HG02610 (cell line): Measurements from ENCODE around the gene RERG.
"Not testable (repeated sequence)": the region's sequence is repeated elsewhere in the genome, so short reads cannot be mapped to it uniquely, and the experiment has no call there.

Experiments
- ATAC-seq: cut with Tn5 transposase; IDR thresholded peaks from one replicate; pipeline ENCODE4 v1.9.1; 2021; ENCODE audit warnings: mild to moderate bottlenecking, moderate library complexity; ENCODE audit not compliant: unreplicated experiment

The RERG gene

DNA sequence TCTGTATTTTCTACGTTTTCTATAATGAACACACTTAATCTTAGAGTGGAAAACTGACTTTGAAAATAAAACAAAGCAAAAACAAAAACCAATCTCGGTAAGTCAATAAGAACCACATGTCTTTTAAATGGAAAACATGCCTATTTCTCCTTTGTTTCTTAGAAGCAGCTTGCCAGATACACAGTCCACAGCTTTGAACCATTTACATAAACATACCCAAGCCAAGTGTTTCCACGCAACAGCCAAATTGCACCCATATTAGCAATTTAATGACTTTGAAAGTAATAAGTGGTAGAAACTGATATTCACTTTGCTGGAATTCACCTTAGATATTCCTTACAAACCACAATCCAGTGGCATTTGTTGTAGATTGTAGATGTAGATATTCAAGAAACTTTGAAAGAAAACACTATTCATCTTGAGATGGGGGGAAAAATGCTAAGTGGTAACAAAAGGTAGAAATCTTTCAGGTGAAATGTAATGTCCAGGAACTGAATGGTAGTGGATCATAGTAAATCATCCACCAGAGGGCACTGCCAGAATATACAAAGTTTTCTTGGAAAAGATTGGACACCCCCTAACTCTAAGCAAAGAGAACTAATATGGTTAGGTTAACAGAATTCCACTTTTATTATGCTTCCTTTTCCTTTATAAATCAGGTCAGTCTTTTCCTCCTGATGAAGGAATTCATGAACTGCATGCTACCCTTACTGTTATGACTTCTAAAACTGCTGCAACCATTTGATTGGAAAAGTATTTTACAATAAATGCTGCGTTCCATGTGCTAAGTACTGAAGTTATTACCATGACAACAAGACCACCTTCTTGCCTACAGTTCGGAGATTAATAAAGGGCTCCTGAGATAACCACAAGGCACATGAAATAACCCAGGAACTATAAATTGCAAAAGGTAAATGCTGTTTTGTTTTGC lies 69.8 kb downstream of the RERG start:
- ATAC-seq = no peak

GRCh38 chr12:15146585-15146984 lies 74.6 kb downstream of the RERG start:
- no peak for ATAC-seq

DNA sequence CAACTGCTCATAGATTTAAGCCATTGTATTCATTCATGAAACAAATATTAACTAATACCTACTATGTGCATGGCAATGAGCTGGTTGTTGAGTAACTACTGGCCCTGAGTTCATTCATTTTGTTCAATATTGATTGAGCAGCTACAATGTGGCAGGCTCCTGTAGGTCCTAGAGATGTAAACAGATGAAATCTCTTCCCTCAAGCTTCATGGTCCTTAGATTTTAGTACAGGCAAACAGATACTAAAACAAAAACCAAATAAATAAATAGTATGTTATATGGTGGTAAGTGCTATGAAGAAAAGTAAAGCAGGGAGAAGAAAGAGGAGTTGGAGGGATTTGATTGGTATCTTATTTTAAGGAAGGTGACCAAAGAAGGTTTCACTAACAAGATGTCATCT lies 77.8 kb downstream of the RERG start:
- ATAC-seq = no peak

- ATAC-seq = no peak
Observed at GRCh38 chr12:15142711-15143110, 78.5 kb downstream of the RERG start.

DNA sequence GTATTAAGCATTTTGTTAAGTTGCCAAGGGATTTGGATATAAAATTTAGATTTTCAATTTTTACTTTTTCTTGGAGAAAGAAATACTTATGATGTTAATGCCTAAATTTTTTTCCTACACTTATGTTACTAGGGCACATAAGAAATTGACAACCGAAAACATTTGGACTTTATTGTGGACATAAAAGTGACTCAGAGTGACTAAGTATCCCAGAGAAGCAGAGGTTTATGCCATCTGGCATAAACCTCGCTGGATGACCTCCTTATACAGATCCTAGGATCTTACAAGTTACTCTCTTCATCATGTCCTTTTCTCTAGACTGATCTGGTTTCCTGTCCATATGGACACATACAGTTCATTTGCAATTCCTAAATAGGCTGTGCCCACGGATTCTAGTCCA lies 89.8 kb downstream of the RERG start:
- no peak for ATAC-seq

DNA sequence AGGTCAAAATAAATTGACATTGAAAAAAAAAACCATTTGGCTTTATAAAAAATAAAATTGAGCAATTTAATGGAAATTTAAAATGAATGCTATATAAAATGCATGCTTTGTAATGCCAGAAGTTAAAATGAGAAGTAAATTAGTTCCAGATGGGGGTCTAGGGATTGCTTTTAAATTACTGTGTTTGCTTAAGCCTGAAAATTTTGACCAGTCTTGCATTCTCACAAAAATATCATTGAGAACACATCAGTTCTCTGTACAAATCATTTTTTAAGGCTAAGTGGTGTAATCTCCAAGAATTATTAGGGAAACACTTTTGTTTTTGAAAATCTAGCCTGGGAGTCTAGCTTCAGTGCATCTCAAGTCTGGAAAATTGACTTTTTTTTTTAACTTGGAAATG lies 90.7 kb downstream of the RERG start:
- no peak for ATAC-seq

DNA sequence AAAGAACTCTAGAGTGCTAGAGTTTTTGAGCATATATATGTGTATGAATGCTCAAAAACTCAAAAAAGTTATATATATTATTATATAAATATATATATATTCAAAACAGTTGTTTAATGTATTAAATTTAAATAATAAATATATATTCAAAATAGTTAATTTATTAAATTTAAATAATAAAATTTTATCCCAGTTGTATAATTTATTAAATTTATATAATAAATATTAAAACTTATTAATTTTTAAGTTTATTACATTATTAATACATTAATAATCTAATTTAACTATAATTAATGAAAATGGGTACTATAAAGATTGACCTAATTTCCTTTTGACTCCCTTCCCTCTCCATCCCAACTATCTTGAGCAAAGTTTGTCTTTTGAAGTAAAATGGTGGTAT lies 97.8 kb downstream of the RERG start:
- ATAC-seq = no peak

- ATAC-seq = no peak
Observed at GRCh38 chr12:15122344-15122743, 98.9 kb downstream of the RERG start.

DNA sequence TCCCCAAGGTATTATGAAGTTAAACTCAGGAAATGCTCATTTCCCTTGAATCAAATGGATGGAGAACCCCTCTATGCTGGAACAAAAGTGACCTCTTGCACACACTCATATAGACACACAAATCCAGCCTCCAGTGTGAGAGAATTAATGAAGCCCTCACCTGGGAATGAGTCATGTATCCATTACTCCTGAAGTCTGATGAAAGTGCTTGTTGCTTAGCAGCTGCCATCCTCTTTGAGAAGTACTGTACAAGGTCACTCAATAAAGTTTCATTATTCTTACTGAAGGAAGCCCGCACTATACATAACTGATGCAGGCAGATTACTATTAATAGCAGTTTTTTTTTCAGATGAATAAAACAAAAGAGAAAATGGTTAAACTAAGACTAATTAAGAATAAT lies 102.3 kb downstream of the RERG start:
- no peak for ATAC-seq

- no peak for ATAC-seq
Observed at GRCh38 chr12:15116983-15117382, 104.2 kb downstream of the RERG start.

GRCh38 chr12:15116086-15116485 lies 105.1 kb downstream of the RERG start:
- no peak for ATAC-seq

- ATAC-seq = no peak
Observed at GRCh38 chr12:15115434-15115833, 105.8 kb downstream of the RERG start.

DNA sequence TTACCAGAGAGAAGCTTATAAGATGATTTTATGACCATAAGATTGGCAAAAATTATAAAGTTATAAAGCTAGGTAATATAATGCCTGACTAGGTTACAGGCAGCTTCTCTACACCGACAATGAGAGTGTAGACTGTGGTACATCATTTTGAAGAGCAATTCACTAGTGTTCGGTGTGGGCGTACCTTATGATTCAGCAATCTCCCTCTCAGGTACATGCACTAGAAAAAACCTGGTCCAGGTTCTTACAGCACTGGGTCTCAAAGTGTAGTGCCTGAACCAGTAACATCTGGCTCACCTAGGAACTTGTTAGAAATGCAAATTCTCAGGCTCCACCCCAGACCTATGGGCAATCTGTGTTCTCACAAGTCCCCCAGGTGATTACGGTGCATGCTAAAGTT lies 106.7 kb downstream of the RERG start:
- ATAC-seq = no peak

DNA sequence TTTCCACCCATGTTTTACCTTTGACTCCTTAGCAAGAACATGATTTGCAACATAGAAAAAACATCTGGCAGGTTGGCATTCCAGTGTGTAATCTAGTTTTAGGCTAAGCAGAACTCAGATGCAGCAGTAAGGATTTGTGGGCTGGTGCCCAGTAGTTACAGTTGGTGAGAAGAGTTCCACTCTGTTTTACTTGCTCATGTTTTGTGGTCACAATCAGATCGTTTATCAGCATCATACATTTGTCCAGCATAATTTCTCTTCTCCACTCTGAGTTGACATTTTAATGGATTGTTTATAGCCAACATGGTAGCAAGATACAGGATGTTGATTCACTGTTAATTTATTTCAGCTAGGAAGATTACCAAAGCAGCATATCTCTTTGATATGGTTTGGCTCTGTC lies 128.4 kb downstream of the RERG start:
- no peak for ATAC-seq

- no peak for ATAC-seq
Observed at GRCh38 chr12:15090441-15090840, 130.8 kb downstream of the RERG start.

- no peak for ATAC-seq
Observed at GRCh38 chr12:15088105-15088504, 133.1 kb downstream of the RERG start.

GRCh38 chr12:15077751-15078150 lies 143.5 kb downstream of the RERG start:
- not testable (repeated sequence) for ATAC-seq

- ATAC-seq = no peak
Observed at GRCh38 chr12:15074351-15074750, 146.9 kb downstream of the RERG start.

DNA sequence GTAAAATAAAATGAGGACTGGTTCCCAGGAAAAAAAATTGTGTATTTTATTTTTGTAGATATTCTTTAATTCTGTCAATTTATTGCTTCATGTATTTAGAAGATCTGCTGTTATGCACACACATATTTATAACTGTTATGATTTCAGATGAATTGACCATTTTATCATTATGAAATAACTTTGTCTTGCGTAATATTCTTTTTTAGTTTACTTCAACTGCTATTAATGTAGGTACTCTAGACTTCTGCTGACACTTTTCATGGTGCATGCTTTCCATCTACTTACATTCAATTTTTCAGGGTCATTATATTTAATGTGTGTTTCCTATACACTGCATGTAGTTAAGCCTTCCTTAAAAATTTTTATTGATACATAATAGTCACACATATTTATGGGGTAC lies 162.1 kb downstream of the RERG start:
- ATAC-seq = no peak
